HCT116 (cell line): ENCODE measurements around the gene ZFAND6. TPM values are rescaled to one million over a fixed set of nuclear protein-coding genes. Genes with fewer than 3 reads are reported as not detected.

Source experiments
- ATAC-seq: fragments of 200-7000 bp; cut with Tn5 transposase; 2 replicates; pipeline ENCODE4 v1.9.1; 2020; ENCODE audit warnings: mild to moderate bottlenecking, moderate library complexity
- BruUV-seq: library from RNA; stranded (reverse); fragments of 400-500 nt; replicated peaks from 2 replicates; lab custom pipeline; 2021; lab: Mats Ljungman, UMichigan
- CTCF ChIA-PET: fragments of 300-600 bp; sonication (Branson Sonifier 250); formaldehyde crosslinking; loops from one replicate; lab custom pipeline; 2021; ENCODE audit warnings: antibody characterized with exemption; lab: Charles Lee
- POLR2A ChIA-PET: fragments of 300-600, 350-600 bp; sonication (Branson Sonifier 250); formaldehyde crosslinking; loops from one replicate; lab custom pipeline; 2021; ENCODE audit warnings: antibody characterized with exemption; lab: Charles Lee
- RAD21 ChIA-PET, 2 experiments: fragments of 300-600 bp; sonication (Branson Sonifier 250); formaldehyde crosslinking; loops; one replicate each; lab custom pipeline; 2023; ENCODE audit warnings: low total read pairs in 2 of 2; ENCODE audit not compliant: uncharacterized antibody in 2 of 2, unreplicated experiment in 2 of 2, low non-redundant PET in 1 of 2; lab: Charles Lee
- DNase-seq: peaks from one replicate; pipeline ENCODE4 v3.0.0-alpha.2; 2010; ENCODE audit warnings: low read depth, low spot score
- H2AFZ ChIP-seq: fragments of 200-600 bp; shearing (Covaris generic), sonication (generic); 2 replicates; pipeline ENCODE4 v1.6.1; 2017; ENCODE audit warnings: low read depth, mixed run types, mixed read lengths, antibody characterized with exemption, low read length; ENCODE audit not compliant: poor library complexity, severe bottlenecking
- H3K27ac ChIP-seq: 2 replicates; pipeline ENCODE4 v1.5.1; 2012; ENCODE audit warnings: low read depth, low read length
- H3K27me3 ChIP-seq: fragments of 200-600 bp; sonication (generic); 2 replicates; pipeline ENCODE4 v1.6.1; 2016; ENCODE audit warnings: mixed run types, low read length, mixed read lengths; ENCODE audit not compliant: insufficient read depth
- H3K36me3 ChIP-seq, 2 experiments: fragments of 200-500 bp in 1 of 2; fragments of 200-600 bp in 1 of 2; sonication (Bioruptor generic) in 1 of 2; sonication (generic) in 1 of 2; 2 replicates each; pipeline versions ENCODE4 v1.5.1 to v1.6.1; 2014 to 2016; ENCODE audit warnings: low read length in 2 of 2, inconsistent platforms in 1 of 2, mixed read lengths in 1 of 2, mixed run types in 1 of 2; ENCODE audit not compliant: insufficient read depth in 2 of 2, control insufficient read depth in 1 of 2
- H3K4me1 ChIP-seq, 2 experiments: fragments of 200-600 bp in 1 of 2; sonication (generic) in 1 of 2; 2 replicates each; pipeline versions ENCODE4 v1.5.1 to v1.6.1; 2012 to 2017; ENCODE audit warnings: low read length in 2 of 2, inconsistent platforms in 1 of 2, mild to moderate bottlenecking in 1 of 2, mixed read lengths in 1 of 2, mixed run types in 1 of 2, moderate library complexity in 1 of 2; ENCODE audit not compliant: insufficient read depth in 2 of 2, control insufficient read depth in 1 of 2
- H3K4me2 ChIP-seq: fragments of 200-600 bp; sonication (generic); 2 replicates; pipeline ENCODE4 v1.6.1; 2017; ENCODE audit warnings: mixed run types, low read length, mixed read lengths
- H3K4me3 ChIP-seq, 2 experiments: fragments of 200-600 bp in 1 of 2; sonication (generic) in 1 of 2; replicated peaks in 1 of 2; 2 replicates each; pipeline ENCODE4 v1.5.1; 2011 to 2016; ENCODE audit warnings: low read length in 2 of 2, control low read depth in 1 of 2, low read depth in 1 of 2, mild to moderate bottlenecking in 1 of 2, mixed read lengths in 1 of 2, mixed run types in 1 of 2
- H3K79me2 ChIP-seq: fragments of 200-600 bp; sonication (generic); 2 replicates; pipeline ENCODE4 v1.6.1; 2017; ENCODE audit warnings: mild to moderate bottlenecking, mixed run types, low read length, moderate library complexity, mixed read lengths; ENCODE audit not compliant: insufficient read depth
- H3K9ac ChIP-seq: fragments of 200-600 bp; sonication (generic); 2 replicates; pipeline ENCODE4 v1.6.1; 2016; ENCODE audit warnings: low read length, mixed read lengths
- H3K9me2 ChIP-seq: fragments of 200-600 bp; sonication (generic), shearing (Covaris generic); 2 replicates; pipeline ENCODE4 v1.6.1; 2017; ENCODE audit warnings: mixed run types, mild to moderate bottlenecking, moderate library complexity; ENCODE audit not compliant: insufficient read depth
- H3K9me3 ChIP-seq, 2 experiments: fragments of 200-500 bp in 1 of 2; fragments of 200-600 bp in 1 of 2; sonication (Bioruptor generic) in 1 of 2; sonication (generic) in 1 of 2; 2 replicates each; pipeline ENCODE4 v1.6.1; 2014 to 2017; ENCODE audit warnings: low read length in 2 of 2, mixed read lengths in 2 of 2, inconsistent platforms in 1 of 2, low read depth in 1 of 2, mild to moderate bottlenecking in 1 of 2, mixed run types in 1 of 2, moderate library complexity in 1 of 2; ENCODE audit not compliant: control insufficient read depth in 1 of 2, insufficient read depth in 1 of 2
- H4K20me1 ChIP-seq: fragments of 200-600 bp; sonication (generic), shearing (Covaris generic); 2 replicates; pipeline ENCODE4 v1.6.1; 2017; ENCODE audit warnings: mixed run types, mild to moderate bottlenecking, moderate library complexity; ENCODE audit not compliant: insufficient read depth
- CBX3 ChIP-seq: IDR thresholded peaks from 2 replicates; pipeline ENCODE4 v1.6.1; 2012; ENCODE audit warnings: low read depth
- CEBPB ChIP-seq: IDR thresholded peaks from 2 replicates; pipeline ENCODE4 v1.6.1; 2012; ENCODE audit warnings: low read depth
- EGR1 ChIP-seq: IDR thresholded peaks from 2 replicates; pipeline ENCODE4 v1.6.1; 2012; ENCODE audit warnings: low read depth
- EZH2 ChIP-seq: fragments of 200-600 bp; sonication (generic); IDR thresholded peaks from 2 replicates; pipeline ENCODE4 v1.6.1; 2017; ENCODE audit warnings: antibody characterized with exemption, mixed run types
- EZH2phosphoT487 ChIP-seq: fragments of 200-600 bp; IDR thresholded peaks from 2 replicates; pipeline ENCODE4 v1.6.1; 2018; ENCODE audit warnings: antibody characterized with exemption, borderline replicate concordance
- FOSL1 ChIP-seq: IDR thresholded peaks from 2 replicates; pipeline ENCODE4 v1.6.1; 2012; ENCODE audit warnings: low read depth
- JUND ChIP-seq: IDR thresholded peaks from 2 replicates; pipeline ENCODE4 v1.6.1; 2012
- POLR2A ChIP-seq: IDR thresholded peaks from 2 replicates; pipeline ENCODE4 v1.7.0; 2011; ENCODE audit warnings: borderline replicate concordance; ENCODE audit not compliant: insufficient read depth, insufficient read length; ENCODE audit errors: extremely low read depth
- POLR2AphosphoS5 ChIP-seq: IDR thresholded peaks from 2 replicates; pipeline ENCODE4 v1.6.1; 2011; ENCODE audit warnings: mild to moderate bottlenecking, low read depth, low read length, moderate library complexity
- RAD21 ChIP-seq: IDR thresholded peaks from 2 replicates; pipeline ENCODE4 v1.6.1; 2012; ENCODE audit warnings: low read depth, mild to moderate bottlenecking
- SP1 ChIP-seq: IDR thresholded peaks from 2 replicates; pipeline ENCODE4 v1.6.1; 2012; ENCODE audit warnings: low read depth
- SRF ChIP-seq: IDR thresholded peaks from 2 replicates; pipeline ENCODE4 v1.6.1; 2012; ENCODE audit warnings: low read depth
- TCF7L2 ChIP-seq: IDR thresholded peaks from 2 replicates; pipeline ENCODE4 v1.7.0; 2011; ENCODE audit warnings: borderline replicate concordance, inconsistent platforms; ENCODE audit not compliant: insufficient read depth, insufficient read length; ENCODE audit errors: extremely low read depth
- YY1 ChIP-seq: IDR thresholded peaks from 2 replicates; pipeline ENCODE4 v1.6.1; 2011; ENCODE audit warnings: low read length, low read depth, moderate library complexity, mild to moderate bottlenecking; ENCODE audit not compliant: insufficient replicate concordance; ENCODE audit errors: extremely low read depth
- ZFX ChIP-seq: fragments of 450-650 bp; IDR thresholded peaks from 2 replicates; pipeline ENCODE4 v1.6.1; 2017
- ZNF274 ChIP-seq: fragments of 200-500 bp; sonication (Bioruptor generic); IDR thresholded peaks from 2 replicates; pipeline ENCODE4 v1.6.1; 2014; ENCODE audit warnings: mild to moderate bottlenecking, low read depth, low read length, inconsistent platforms
- intact Hi-C: fragments of 100-400 bp; cut with micrococcal nuclease; formaldehyde crosslinking; loops from 2 replicates; pipeline ENCODE4 v1.10.0; 2022
- total RNA-seq: library from RNA; stranded (reverse); gene quantifications from one replicate; pipeline ENCODE4 v1.2.1, GENCODE V29; 2021; ENCODE audit not compliant: unreplicated experiment
- TF ChIP-seq, protein P1 (sequence below): IDR thresholded peaks from 2 replicates; pipeline ENCODE4 v1.6.1; 2011; ENCODE audit warnings: mild to moderate bottlenecking, low read length, moderate library complexity; ENCODE audit not compliant: insufficient replicate concordance; ENCODE audit errors: extremely low read depth
- TF ChIP-seq, protein P2 (sequence below), 3 experiments: fragments of 200-600 bp in 1 of 3; sonication (generic) in 1 of 3; IDR thresholded peaks in 2 of 3; conservative IDR thresholded peaks in 1 of 3; 2 replicates each; pipeline ENCODE4 v1.5.1; 2012 to 2017; ENCODE audit warnings: low read depth in 2 of 3, low read length in 2 of 3, antibody characterized with exemption in 1 of 3, borderline replicate concordance in 1 of 3, control low read depth in 1 of 3, mild to moderate bottlenecking in 1 of 3, mixed read lengths in 1 of 3, mixed run types in 1 of 3, moderate library complexity in 1 of 3; ENCODE audit not compliant: insufficient read depth in 1 of 3
- TF ChIP-seq, protein P3 (sequence below): IDR thresholded peaks from 2 replicates; pipeline ENCODE4 v1.6.1; 2012
- TF ChIP-seq, protein P4 (sequence below): IDR thresholded peaks from 2 replicates; pipeline ENCODE4 v1.6.1; 2012

ZFAND6 gene
- total RNA-seq, 1 experiment from 2014 or later: 51.3 TPM

DNA sequence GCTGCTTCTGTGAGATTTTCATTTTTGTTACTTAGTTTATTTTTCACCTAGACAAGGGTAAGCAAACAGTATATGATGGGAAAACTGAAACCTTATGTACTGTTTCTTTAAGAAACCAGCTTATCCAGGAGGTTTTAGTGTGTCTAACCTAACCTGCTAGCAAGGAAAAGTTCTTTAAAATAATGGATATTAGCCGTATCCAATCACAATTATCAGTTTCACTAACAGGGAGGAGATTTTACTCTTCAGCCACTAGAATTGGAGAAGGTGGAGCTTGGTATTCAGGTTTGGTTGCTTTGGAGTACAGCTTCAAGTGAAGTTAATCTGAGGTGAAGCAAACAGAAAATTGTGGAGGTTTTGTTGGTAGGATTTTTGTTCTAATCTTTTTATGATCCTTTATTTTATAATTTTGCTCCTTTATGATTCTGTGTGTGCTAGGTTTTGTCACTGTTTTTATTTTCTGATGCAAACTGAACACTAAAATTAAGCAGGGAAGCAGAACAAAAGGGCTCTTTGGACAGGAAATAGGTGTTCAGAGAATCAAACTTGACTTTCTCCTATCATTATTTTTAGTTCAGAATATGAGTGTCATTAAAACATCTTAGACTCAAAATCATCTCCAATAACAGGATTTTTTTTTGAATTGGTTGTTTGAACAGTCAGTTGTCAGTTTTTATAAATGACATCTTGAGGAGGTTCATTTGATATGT is 13.0 kb downstream of the ZFAND6 start:
- H3K4me3 ChIP-seq: peak overlapping the region; percentile 52 to 61
- ChIA-PET POLR2A (interaction anchor here (0.8 to 2.1 kb wide), 4 partner anchors 10 to 15 kb away, joined by 3 to 8 read pairs (median 4); partner anchors contain the start of gene ZFAND6), RAD21 (interaction anchor here in 1 of 2 experiments (0.8 kb wide), 1 partner anchor 12 kb away, joined by 3 read pairs; no protein-coding TSS in a partner anchor), CTCF (interaction anchor here (0.7 to 1.2 kb wide), 4 partner anchors 9 to 219 kb away, joined by 3 to 4 read pairs (median 4); no protein-coding TSS in a partner anchor)
- peak overlapping the region; percentile 76 for H3K4me2 ChIP-seq
- no peaks in the 10 kb centered on the region; the same call in 1 of the 2 replicates for H4K20me1 ChIP-seq
- H3K79me2 ChIP-seq: peaks cover 89% of the 10 kb centered on the region
- intact Hi-C loops: loop anchor here (5.0 kb wide), 1 partner anchor 80 kb away; the partner anchor contains the start of gene FAH
- DNase-seq (peak; percentile 87), ATAC-seq (peak; percentile 100)
- H3K27me3 ChIP-seq: no peaks in the 10 kb centered on the region
- H3K9me2 ChIP-seq: no peaks in the 10 kb centered on the region
- peaks cover 4 to 23% of the 10 kb centered on the region in 2 experiments for H3K4me1 ChIP-seq
- H2AFZ ChIP-seq: no peak overlapping the region
- no peaks in the 10 kb centered on the region for H3K9me3 ChIP-seq
- H3K36me3 ChIP-seq: no peaks in the 10 kb centered on the region
- peak overlapping the region; percentile 58 for H3K9ac ChIP-seq
- BruUV-seq: TSS peak; percentile 15
- no peak overlapping the region for H3K27ac ChIP-seq
- TF ChIP-seq SRF: no peak; the same call in 1 of the 2 replicates
- TF ChIP-seq, protein P1, sequence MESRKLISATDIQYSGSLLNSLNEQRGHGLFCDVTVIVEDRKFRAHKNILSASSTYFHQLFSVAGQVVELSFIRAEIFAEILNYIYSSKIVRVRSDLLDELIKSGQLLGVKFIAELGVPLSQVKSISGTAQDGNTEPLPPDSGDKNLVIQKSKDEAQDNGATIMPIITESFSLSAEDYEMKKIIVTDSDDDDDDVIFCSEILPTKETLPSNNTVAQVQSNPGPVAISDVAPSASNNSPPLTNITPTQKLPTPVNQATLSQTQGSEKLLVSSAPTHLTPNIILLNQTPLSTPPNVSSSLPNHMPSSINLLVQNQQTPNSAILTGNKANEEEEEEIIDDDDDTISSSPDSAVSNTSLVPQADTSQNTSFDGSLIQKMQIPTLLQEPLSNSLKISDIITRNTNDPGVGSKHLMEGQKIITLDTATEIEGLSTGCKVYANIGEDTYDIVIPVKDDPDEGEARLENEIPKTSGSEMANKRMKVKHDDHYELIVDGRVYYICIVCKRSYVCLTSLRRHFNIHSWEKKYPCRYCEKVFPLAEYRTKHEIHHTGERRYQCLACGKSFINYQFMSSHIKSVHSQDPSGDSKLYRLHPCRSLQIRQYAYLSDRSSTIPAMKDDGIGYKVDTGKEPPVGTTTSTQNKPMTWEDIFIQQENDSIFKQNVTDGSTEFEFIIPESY: no peak
- TF ChIP-seq TCF7L2: no peak
- TF ChIP-seq EZH2phosphoT487: no peak
- TF ChIP-seq, protein P2, sequence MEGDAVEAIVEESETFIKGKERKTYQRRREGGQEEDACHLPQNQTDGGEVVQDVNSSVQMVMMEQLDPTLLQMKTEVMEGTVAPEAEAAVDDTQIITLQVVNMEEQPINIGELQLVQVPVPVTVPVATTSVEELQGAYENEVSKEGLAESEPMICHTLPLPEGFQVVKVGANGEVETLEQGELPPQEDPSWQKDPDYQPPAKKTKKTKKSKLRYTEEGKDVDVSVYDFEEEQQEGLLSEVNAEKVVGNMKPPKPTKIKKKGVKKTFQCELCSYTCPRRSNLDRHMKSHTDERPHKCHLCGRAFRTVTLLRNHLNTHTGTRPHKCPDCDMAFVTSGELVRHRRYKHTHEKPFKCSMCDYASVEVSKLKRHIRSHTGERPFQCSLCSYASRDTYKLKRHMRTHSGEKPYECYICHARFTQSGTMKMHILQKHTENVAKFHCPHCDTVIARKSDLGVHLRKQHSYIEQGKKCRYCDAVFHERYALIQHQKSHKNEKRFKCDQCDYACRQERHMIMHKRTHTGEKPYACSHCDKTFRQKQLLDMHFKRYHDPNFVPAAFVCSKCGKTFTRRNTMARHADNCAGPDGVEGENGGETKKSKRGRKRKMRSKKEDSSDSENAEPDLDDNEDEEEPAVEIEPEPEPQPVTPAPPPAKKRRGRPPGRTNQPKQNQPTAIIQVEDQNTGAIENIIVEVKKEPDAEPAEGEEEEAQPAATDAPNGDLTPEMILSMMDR (IDR thresholded peaks at IDR 0.05 in 2 of 3, conservative IDR thresholded peaks at IDR 0.05 in 1 of 3; ENCODE audit: borderline replicate concordance in 1 of 3, insufficient read depth in 1 of 3, low read depth in 2 of 3, low read length in 2 of 3): no peak
- TF ChIP-seq FOSL1: no peak
- TF ChIP-seq POLR2AphosphoS5: peak; percentile 31; the same call in 1 of the 2 replicates
- peak; percentile 97 for TF ChIP-seq SP1
- TF ChIP-seq CEBPB: no peak
- no peak for TF ChIP-seq RAD21
- TF ChIP-seq, protein P3, sequence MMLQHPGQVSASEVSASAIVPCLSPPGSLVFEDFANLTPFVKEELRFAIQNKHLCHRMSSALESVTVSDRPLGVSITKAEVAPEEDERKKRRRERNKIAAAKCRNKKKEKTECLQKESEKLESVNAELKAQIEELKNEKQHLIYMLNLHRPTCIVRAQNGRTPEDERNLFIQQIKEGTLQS: no peak
- TF ChIP-seq ZNF274: no peak
- TF ChIP-seq, protein P4, sequence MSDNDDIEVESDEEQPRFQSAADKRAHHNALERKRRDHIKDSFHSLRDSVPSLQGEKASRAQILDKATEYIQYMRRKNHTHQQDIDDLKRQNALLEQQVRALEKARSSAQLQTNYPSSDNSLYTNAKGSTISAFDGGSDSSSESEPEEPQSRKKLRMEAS: peak; percentile 67; the same call in 1 of the 2 replicates
- TF ChIP-seq EGR1: no peak
- no peak for TF ChIP-seq JUND
- TF ChIP-seq EZH2: no peak
- peak; percentile 32; the same call in 1 of the 2 replicates for TF ChIP-seq CBX3
- no peak for TF ChIP-seq YY1
- no peak for TF ChIP-seq ZFX
- no peak for TF ChIP-seq POLR2A
